K562 treated with DMSO at 1 percent for 12 hours (cell line): Measurements from ENCODE around the gene PRRX2. TPM values are rescaled to one million over a fixed set of nuclear protein-coding genes. Genes with fewer than 3 reads are reported as not detected.

Experiments used
- total RNA-seq: library from RNA; unstranded; fragments of 300-600 nt; gene quantifications from 2 replicates; pipeline ENCODE4 v1.2.3, GENCODE V29; 2022; ENCODE audit not compliant: insufficient read depth

PRRX2 gene
- not detected in 2 replicates for total RNA-seq

DNA sequence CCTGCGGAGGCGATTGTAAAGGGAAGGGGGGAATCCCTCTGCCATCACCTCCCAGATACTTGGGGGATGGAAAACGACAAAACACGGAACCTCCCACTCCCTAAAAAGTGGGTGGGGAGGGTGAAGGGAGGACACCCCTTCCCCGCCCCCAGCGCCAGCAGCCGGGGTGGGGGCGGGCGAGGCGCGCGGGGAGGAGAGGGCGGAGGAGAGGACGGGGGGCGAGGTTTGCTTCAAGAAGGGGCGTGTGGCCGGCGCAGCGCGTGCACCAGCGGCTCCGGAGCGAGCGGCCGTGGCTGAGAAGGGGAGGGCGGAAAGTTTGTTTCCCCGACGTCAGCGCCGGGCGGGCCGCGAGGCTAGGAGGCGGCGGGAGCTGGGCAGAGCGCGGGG, at the start of gene PRRX2:
Gene PRRX2, plus strand, starts transcription at position 259 of the 387 bp plus-strand sequence. CDS start 221 bp downstream, outside the sequence.

GRCh38 chr9:129620669-129621295, 44.7 kb upstream of the PRRX2 start, which contains the start of gene C9orf50:
C9orf50 (minus strand) TSS chr9:129621101; CDS start chr9:129620574, 527 bp downstream.

DNA sequence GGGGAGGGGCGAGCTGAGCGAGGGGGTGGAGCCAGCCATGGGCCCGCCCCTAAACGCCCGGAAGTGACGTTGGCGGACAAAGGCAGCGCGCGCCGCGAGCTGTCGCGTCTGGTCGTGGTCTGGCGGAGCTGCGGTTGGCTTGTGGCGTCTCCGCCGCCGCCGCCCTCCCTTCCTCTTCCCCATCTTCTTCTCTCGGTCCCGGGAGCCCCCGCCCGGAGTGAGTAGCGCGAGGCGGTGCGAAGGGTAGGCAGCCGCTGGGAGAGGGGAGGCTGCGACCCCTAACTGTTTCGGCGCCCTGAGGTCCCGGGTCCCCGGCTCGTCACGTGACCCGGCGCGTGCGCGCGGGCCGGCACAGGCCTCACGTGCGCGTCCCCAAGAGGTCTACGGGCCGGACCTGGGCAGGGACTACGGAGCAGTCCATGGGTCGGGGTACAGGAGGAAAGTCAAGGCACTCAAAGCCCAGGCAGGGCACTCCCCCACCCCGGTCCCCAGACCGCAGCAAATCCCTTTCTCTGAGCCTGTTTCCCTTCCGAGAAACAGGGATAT, 39.3 kb upstream of the PRRX2 start, which contains the start of gene NTMT1:
Gene NTMT1, plus strand, starts transcription at position 85 of the 546 bp plus-strand sequence. CDS start 6,541 bp downstream, outside the sequence.

DNA sequence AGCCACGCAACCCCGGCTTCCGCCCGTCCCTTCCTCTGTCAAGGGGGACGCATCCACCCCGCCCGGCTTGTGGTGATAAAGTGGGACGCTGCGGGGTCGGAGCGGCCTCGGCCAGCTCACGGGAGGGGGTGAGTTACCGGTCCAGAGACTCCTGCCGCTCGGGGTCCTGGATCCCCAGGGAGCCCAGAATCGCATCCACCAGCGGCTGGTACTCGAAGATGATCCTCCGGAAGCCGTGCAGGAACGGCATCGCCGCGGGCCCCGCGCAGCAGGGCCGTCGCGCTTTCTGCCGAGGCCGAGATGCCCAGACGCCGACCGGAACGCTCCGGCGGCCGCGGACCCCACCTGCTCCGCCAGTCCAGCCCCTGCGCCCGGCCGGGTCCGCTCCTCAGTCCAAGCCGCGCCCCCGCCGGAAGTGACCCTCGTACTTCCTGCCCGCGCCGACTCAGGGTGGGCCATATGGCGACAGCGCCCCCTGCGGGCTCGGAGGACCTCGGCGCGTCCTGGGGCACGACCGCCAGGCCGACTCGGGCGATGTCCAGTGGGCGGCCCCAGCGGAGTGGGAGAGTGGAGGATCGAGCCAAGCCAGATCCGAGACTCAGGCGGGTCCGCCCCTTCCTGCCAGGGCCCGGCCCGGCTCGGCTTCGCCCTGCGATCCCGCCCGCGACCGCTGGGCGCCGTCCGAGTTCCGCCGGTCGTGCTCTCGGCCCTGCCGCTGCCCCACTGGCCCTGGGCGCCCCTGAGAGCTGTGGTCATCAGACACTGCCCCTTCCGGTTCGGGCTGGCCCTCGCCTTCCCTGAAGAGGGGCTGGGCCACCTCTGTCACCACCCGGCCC, 23.5 kb upstream of the PRRX2 start, which contains the start of gene ASB6:
Gene ASB6, minus strand, starts transcription at position 402 of the 836 bp plus-strand sequence. Its CDS starts 152 bp downstream, at position 250.

DNA sequence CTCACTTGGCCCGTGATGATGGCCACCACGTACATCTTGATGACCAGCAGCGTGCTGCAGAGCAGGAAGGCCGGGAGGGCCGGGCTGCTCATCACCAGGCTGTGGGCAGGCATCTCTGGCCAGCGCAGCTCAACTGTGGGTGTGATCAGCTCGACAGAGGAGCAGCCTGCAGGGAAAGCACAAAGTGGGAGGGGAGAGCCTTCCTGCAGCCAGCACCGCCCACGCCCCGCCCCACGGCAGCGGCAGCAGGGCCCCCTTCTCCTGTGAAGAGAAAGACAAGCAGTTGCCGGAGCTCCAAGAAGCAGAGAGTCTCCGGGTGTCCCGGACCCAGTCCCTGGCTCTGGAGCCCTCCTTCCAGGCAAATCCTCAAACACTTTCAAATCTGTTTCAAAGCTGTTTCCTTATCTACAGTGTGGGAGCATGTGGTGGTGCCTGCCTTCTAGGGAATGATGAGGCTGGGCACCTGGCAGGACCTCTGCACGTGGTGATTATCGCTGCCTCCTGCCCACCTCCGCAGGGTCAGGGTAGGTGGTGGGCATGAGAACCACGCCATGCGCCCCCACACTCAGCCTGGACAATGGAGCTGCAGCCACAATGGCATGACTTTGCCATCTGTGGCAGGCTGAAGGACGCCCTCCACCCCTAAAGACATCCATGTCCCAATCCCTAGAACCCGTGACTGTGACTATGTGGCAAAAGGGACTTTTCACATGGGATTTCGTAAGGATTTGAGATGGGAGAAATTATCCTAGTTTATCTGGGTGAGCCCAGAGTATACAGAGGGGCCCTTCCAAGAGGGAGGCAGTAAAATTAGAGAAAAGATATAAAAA, 87.7 kb downstream of the PRRX2 start, which contains the start of gene PTGES:
Gene PTGES, minus strand, starts transcription at position 143 of the 830 bp plus-strand sequence. Its CDS starts 30 bp downstream, at position 113.

Other genes with a start within 250 kb of the PRRX2 start
- not detected in 2 replicates for gene C9orf50, start 44.5 kb upstream of the PRRX2 start, total RNA-seq
- gene NTMT1, start 39.5 kb upstream of the PRRX2 start, total RNA-seq: 46.4 and 68.1 TPM in 2 replicates
- gene ASB6, start 23.5 kb upstream of the PRRX2 start, total RNA-seq: 12.1 and 20.1 TPM in 2 replicates
- not detected in 2 replicates for gene PTGES, start 87.4 kb downstream of the PRRX2 start, total RNA-seq
- gene TOR1B, start 137.5 kb downstream of the PRRX2 start, total RNA-seq: 30.2 and 57.4 TPM in 2 replicates
- 49.2 and 82.9 TPM in 2 replicates for gene TOR1A, start 158.5 kb downstream of the PRRX2 start, total RNA-seq
- 73.8 and 100 TPM in 2 replicates for gene C9orf78, start 169.6 kb downstream of the PRRX2 start, total RNA-seq
- gene USP20, start 169.8 kb downstream of the PRRX2 start, total RNA-seq: 75.4 and 117 TPM in 2 replicates